HG02623 (cell line): ENCODE data around the gene SIN3B.
"Not testable (repeated sequence)": the region's sequence is repeated elsewhere in the genome, so short reads cannot be mapped to it uniquely, and the experiment has no call there.

Experiments used
- ATAC-seq: cut with Tn5 transposase; IDR thresholded peaks from one replicate; pipeline ENCODE4 v1.9.1; 2021; ENCODE audit warnings: moderate library complexity; ENCODE audit not compliant: unreplicated experiment

Gene SIN3B

DNA sequence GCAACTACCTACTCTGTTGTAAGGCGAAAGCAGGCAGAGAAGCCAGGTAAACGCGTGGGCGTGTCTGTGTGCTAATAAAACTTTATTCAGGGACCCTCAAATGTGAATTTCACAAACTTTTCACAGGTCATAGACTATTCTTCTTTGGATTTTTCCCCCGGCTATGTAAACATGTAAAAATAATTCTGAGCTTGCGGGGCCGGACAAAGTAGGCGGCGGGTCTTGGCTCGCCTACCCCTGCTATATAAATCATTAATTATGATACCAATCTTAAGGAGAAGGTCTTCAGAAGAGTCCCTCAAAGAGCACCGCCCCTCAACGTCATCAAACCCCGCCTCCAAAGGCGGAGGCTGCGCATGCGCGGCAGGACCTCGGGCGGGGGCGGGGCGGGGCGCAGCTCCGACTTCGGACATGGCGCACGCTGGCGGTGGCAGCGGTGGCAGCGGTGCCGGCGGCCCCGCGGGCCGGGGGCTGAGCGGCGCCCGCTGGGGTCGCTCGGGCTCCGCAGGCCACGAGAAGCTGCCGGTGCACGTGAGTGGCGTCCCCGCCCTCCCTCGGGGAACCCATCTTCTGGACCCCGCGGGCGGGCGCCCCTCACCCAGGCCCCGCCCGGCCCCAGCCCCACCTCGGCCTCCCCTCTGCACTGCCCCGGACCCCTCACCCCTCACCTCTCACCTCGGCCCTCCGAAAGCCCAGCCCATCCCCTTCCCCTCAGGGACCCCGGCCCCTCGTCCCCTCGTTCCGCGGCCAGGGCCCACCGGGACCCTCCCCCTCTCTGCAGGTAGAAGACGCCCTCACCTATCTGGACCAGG is at the start of gene SIN3B:
Gene SIN3B (plus strand): TSS at position 389 of the 812 bp plus-strand sequence. CDS start 23 bp downstream, at position 412.
- ATAC-seq: peak; percentile 73

GRCh38 chr19:16779539-16780163 is 49.5 kb upstream of the SIN3B start:
- no peak for ATAC-seq

DNA sequence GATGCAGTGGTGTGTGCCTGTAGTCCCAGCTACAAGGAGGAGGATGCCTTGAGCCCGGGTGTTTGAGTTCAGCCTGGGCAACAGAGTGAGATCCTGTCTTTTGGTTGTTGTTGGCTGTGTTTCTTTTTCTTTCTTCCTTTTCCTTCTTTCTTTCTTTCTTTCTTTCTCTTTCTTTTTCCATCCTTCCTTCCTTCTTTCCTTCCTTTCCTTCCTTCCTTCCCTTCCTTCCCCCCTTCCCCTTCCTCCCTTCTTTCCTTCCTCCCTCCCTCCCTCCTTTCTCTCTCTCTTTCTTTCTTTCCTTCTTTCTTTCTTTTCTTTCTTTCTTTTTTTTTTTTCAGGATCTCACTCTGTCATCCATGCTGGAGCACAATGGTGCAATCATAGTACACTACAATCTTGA is 46.5 kb upstream of the SIN3B start:
- ATAC-seq: no peak

- no peak for ATAC-seq
Observed at GRCh38 chr19:16788479-16788878, 40.7 kb upstream of the SIN3B start.

DNA sequence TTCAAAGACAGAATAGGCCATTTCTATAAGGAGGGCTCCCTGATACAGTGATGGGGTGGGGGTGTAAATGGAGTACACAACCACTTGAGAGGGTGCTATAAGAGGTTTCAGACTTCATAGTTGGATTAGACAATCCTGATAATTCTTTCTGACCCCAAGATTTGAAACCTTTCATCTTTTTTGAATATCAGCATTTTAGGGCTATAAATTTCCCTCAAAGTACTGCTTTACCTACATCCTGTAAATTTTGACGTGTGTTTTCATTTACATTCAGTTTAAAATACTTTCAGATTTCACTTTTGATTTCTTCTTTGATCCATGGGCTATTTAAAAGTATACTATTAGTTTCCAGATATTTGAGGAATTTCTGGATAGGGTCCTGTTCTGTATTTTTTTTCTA is 40.0 kb upstream of the SIN3B start:
- no peak for ATAC-seq

GRCh38 chr19:16790051-16790450 is 39.1 kb upstream of the SIN3B start:
- no peak for ATAC-seq

- ATAC-seq: no peak
Observed at GRCh38 chr19:16791942-16792341, 37.3 kb upstream of the SIN3B start.

DNA sequence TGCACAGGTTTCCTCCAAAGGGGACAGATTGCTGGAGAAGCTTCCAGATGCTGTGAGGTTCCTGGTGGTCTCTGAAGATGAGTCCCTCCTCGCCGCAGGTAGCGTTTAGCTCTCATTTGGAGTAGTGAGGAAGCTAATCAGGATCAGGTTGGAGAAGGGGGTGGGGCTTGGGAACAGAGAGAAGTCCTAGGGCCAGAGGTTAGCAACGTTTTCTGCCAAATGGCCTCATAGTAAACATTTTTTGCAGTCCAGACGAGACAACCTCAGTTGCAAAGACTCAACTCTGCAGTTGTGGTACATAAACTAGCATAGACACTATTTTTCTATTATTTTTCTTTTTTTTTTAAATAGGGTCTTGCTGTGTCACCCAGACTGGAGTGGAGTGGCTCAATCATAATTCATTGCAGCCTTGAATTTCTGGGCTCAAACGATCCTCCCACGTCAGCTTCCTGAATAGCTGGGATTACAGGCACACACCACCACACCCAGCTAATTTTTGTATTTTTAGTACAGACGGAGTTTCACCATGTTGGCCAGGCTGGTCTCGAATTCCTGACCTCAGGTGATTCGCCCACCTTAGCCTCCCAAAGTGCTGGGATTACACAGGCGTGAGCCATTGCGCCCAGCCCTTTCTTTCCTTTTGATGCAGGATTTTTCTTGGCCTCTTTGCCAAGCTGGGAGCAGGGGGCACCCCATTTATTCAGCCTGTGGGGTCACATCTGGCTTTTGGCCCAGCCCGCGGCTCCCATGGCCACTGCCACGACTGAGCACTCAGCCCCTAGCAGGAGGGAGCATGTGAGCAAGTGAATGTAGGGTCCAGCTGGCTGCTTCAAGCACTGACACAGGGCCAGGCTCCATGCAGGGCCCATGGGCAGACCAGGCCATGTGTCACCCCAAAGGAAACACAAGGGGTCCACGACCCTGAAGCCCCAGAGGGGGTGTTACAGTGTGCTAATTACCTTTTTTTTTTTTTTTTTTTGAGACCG is 34.4 kb upstream of the SIN3B start:
- no peak for ATAC-seq

- no peak for ATAC-seq
Observed at GRCh38 chr19:16795731-16796130, 33.5 kb upstream of the SIN3B start.

DNA sequence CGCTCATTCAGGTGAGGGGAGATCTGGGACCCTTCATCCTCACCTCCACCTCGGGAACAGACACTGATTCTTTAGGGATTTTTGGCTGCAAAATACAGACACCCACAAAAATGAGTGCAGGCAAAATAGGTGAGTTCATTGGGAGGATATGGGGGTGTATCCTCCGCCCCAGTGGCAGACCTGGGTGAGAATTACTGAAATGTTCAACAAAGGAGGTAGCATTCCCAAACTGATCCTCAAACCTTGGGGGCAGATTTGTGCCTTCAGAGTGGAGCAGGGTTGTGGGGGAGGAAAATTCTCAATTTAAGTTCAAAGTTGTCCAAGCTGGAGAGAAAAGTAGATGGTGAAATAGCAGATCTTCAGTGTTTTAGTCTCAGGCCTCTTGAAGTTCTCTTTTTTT is 31.3 kb upstream of the SIN3B start:
- no peak for ATAC-seq

GRCh38 chr19:16798326-16798725 is 30.9 kb upstream of the SIN3B start:
- ATAC-seq: not testable (repeated sequence)

DNA sequence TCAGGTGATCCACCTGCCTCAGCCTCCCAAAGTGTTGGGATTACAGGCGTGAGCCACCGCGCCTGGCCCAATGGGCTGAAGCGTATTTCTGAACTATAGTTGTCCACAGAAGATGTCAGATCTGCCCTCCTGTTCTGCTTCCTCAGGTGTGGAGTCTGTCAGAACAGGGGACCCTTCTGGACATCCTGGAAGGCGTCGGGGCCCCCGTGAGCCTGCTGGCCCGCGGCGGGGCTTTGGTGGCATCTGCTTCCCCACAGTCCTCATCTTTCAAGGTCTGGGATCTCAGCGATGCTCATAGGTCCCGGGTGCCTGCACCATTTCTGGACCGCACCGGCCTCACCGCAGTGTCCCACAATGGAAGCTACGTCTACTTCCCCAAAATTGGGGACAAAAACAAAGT is 29.5 kb upstream of the SIN3B start:
- ATAC-seq: no peak

DNA sequence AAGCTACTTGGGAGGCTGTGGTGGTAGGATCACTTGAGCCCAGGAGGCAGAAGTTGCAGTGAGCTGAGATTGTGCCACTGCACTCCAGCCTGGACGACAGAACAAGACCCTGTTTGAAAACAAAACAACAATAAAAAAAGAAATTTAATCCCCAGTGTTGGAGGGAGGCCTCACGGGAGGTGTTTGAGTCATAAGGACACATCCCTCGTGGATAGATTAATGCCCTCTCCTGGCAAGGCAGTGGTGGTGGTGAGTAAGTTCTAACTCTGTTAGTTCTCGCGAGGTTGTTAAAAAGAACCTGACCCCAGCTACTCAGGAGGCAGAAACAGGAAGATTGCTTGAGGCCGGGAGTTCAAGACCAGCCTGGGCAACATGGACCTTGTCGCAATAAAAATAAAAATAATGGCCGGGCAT is 27.6 kb upstream of the SIN3B start:
- ATAC-seq: no peak

GRCh38 chr19:16804176-16804575 is 25.0 kb upstream of the SIN3B start:
- ATAC-seq: no peak

DNA sequence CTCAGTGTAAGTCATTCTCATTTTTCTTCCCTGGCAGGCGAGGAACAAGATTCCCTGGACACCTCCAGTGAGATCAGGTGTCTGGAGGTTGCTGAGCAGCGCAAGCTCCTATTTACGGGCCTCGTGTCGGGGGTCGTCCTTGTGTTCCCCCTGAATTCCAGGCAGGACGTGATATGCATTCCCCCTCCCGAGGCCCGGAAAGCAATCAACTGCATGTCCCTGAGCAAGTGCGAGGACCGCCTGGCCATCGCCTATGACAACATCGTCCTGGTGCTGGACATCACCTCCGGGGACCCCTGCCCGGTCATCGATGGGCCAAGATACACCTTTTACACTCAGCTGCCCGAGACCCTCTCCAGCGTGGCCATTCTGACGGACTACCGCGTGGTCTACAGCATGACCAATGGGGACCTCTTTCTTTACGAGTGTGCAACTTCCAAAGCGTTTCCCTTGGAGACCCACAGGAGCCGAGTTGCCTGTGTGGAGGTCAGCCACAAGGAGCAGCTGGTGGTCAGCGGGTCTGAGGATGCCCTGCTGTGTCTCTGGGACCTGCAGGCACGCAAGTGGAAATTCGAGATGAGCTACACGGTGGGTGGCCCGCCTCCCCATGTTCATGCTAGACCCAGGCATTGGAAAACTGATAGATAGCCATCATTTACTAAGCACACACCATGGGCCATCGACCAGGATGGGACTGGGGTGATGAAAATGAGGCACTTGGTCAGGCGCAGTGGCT is 21.5 kb upstream of the SIN3B start:
- ATAC-seq: no peak

GRCh38 chr19:16814526-16815100 is 14.6 kb upstream of the SIN3B start:
- ATAC-seq: no peak

- no peak for ATAC-seq
Observed at GRCh38 chr19:16820056-16820455, 9.1 kb upstream of the SIN3B start.

- ATAC-seq: no peak
Observed at GRCh38 chr19:16821081-16821480, 8.1 kb upstream of the SIN3B start.

- ATAC-seq: no peak
Observed at GRCh38 chr19:16822648-16823047, 6.5 kb upstream of the SIN3B start.

DNA sequence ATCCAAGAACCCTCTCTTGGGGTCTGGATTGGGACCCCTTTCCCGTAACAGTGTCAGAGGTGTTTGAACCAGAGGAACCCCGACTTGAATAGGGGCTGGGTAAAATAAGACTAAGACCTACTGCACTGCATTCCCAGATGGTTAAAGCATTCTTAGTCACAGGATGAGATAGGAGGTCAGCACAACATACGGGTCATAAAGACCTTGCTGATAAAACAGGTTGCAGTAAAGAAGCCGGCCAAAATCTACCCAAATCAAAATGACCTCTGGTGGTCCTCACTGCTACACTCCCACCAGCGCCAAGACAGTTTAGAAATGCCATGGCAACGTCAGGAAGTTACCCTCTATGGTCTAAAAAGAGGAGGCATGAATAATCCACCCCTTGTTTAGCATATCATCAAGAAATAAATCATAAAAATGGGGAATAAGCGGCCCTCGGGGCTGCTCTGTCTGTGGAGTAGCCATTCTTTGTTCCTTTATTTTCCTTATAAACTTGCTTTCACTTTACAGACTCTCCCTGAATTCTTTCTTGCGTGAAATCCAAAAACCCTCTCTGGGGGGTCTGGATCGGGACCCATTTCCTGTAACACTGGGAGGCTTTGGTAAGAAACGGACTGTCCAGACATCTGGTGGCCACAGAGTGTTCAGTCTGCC is 4.4 kb upstream of the SIN3B start:
- ATAC-seq: no peak
